MV-4-11 (cell line): ENCODE data around the gene GPR39.
A peak's percentile ranks its signal among the peaks of the same experiment; 100 is the strongest.
"Not testable (repeated sequence)": the region's sequence is repeated elsewhere in the genome, so short reads cannot be mapped to it uniquely, and the experiment has no call there.

Source experiments
- DNase-seq: peaks from one replicate; lab custom pipeline; 2025; lab: John Stamatoyannopoulos, UW

The GPR39 gene

DNA sequence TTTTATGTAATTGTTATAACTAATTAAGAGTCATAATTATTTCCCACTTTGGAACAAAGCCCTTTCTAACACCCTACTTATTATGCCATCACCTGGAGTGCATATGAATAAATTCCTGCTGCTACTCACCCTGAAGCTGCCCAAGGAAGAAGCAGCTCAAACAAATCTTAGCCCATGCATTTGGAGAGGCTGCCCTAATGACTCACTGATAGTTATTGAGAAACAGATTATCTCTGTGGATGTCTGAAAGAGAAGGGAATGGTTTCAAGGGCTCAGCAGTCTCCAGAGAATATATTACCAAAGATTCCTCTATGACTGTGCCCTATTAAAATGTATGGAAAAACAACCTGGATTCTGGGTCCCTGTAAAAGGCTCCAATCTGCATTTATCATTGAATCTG is 81.0 kb downstream of the GPR39 start:
- DNase-seq: no peak

DNA sequence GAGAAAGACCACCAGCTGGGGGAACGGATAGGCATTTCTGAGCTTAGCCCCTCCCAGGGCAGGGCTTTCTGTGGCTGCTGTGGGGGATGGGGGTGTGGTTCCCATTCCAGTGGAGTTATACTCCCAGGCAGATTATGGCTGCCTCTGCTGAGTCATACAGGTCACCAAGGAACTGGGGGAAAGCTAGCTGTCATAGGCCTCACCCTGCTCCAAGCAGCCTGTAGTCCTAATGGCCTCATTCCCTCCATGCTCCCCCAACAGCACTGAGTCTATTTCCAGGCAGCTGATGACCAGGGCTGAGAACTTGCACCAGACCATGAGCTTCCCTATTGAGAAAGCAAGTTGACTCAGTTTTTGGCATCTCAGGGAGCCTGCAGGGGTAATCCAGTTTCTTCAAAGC is 87.1 kb downstream of the GPR39 start:
- DNase-seq: no peak

DNA sequence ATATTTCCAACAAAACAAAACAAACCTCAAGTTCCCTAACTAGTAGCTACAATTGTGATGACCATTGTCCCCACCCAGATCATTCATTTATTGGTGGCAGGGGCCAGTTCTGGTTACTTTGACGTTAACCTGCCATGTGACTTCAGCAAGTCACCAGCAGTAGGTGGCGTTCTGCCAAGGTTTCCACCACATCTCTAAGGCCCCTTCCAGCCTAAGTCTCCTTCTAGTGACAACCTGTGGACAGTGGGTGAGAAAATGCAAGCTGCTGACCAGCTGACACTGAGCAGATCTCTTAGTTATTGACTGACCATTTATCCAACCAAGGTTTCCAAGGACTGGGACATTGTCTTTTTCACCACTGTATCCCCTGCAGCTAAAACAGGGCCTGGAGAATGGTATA is 98.4 kb downstream of the GPR39 start:
- DNase-seq: no peak

DNA sequence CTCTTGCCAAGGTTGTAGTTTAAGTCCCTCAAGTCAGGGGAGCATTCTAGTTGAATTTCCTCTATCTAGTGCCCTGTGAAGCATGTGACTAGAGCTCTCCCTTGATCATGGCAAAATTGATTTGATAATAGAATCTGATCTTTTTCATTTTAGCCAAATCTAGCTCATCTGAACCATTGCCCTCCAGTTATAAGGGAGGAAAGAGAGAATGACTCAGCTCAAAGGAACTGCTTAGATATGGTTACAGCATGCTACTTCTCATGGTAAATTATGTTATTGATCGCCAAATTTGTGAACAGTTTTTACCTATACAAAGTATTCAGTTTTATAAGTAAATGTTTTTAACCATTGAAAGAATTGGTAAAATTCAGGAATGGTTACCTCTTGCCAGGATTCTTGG is 100.8 kb downstream of the GPR39 start:
- DNase-seq: no peak

DNA sequence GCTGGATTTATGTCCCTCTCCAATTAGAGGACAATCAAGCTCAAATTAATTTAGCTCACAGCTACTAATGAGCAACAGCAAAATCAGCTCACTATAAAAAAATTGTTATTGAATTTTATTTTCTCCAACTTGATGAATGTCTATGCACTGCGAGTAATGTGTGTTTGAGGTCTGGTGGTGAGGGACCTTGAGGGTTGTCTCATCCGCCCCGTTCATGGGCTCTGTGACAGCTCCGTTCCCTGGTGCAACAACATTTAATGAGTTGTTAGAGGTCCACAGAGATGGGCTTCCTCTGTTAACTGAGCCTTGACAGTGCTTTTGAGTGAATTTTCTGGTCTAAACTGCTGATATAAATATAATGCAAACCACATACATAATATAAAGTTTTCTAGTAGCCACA is 101.7 kb downstream of the GPR39 start:
- DNase-seq: no peak

DNA sequence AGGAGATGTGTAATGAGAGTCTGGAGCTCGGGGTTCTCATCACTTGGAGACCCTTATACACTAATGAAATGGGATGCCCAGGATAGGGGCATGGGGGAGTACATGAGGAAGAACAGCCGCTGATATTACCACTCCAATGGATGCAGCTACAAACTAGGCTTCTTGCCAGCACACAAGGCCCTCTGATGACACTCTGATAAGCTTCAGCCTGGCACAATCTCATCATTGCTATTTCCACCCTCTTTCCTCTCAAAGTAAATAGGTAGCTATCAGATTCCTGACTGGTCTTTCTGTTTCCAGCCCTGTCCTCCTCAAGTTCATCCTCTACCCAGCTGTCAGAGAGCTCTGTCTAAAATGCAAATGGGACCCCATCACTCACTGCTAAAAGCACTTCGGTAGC is 103.0 kb downstream of the GPR39 start:
- DNase-seq: no peak

DNA sequence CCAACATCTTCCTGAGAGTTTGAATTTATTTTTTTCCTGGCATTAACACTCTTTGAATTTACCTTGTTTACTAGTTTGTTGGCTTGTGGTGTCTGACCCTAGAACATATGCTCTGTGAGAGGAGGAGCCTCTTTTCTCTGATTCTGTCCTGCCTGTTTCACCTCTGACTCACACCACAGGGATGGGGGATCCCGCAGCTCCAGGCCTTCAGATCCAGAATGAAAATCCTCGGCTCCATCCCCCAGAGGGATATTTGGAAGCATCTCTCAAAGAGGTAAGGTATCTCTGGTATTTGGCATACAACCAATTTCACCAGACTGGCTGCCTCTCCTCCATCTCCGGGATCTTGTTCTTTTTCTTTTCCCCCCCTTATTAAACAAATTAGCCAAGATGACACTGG is 104.7 kb downstream of the GPR39 start:
- no peak for DNase-seq

DNA sequence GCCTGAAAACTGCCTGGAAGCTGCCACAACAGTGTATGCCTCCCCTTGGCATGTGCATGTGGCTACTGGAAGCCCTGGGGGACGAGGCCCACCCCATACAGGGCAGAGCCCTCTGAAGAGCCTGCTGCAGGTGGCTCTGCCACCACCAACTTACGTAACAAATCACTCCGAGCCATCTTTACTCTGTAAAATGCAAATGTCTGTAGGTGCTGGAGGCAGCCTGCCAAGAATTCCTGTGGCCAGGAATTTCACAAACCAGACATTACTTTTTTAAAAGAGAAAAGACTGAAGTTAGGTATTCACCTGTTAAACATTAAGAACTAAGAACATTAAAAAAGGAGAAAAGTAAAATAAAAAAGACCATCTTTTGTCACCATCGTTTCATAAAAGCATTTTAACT is 106.3 kb downstream of the GPR39 start:
- no peak for DNase-seq

DNA sequence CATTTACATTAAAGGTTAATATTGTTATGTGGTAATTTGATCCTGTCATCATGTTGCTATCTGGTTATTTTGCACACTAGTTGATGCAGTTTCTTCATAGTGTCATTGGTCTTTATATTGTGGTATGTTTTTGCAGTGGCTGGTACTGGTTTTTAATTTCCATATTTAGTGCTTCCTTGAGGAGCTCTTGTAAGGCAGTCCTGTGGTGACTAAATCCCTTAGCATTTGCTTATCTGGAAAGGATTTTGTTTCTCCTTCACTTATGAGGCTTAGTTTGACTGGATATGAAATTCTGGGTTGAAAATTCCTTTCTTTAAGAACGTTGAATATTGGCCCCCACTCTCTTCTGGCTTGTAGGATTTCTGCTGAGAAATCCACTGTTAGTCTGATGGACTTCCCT is 120.5 kb downstream of the GPR39 start:
- not testable (repeated sequence) for DNase-seq

DNA sequence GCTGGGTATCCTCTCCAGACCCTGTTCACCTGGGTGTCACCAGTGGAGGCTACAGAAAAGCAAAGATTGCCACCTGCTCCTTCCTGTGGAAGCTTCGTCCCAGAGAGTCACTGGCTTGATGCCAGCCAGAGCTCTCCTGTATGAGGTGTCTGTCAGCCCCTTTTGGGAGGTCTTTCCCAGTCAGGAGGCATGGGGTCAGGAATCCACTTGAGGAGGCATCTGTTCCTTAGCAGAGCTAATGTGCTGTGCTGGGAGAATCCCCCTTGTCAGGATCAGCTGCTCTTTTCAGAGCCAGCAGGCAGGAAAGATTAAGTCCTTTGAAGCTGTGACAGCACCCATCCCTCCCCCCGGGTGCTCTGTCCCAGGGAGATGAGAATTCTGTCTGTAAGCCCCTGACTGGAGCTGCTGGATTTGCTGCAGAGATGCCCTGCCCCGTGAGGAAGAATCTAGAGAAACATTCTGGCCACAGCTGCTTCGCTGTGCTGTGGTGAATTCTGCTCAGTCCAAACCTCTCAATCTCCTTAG is 121.8 kb downstream of the GPR39 start:
- DNase-seq: no peak

DNA sequence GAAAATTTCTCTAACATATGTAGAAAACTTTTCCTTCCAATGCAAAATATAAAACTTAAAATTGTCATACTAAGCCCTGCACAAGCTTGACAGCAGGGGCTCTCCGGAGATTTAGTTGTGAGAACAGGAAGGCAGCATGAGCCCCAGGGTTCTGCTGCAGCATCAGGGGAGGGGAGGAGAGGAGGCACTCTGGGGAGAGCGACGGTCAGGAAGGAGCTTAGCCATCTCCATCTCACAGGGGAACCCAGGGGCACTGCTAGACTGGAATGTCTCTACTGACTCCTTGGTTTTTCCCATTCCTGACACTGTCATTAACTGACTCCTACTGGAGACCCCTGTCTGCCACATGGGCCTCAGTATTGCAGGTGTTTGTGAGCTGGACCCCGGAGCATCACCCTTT is 123.6 kb downstream of the GPR39 start:
- no peak for DNase-seq

DNA sequence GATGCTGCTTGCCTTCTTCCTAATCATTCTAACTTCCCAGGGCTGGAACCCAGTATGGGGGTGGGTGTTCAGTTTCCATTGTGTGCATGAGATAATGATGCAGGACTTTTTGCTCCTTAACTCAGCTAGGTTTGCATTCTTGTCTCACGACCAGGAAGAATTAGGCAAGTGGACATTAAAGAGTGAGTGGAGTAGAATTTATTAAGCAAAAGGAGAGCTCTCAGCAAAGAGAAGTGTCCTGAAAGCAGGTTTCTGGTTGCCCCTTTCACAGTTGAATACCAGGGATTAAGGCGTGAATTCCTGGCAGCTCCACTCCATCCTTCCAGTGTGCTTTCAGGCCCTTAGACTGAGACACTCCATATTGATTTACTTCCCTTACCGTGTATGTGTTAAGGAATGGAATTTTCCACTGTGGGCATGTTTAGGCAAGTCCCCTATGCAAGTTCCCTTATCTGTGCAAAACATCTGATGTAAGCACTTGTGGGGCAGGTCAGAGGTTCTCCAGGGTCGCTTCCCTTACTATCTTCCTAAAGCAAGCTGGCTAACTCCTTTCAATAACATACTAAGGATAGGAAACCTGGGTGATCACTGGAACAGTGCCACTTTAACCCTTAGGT is 126.5 kb downstream of the GPR39 start:
- DNase-seq: peak; percentile 69

DNA sequence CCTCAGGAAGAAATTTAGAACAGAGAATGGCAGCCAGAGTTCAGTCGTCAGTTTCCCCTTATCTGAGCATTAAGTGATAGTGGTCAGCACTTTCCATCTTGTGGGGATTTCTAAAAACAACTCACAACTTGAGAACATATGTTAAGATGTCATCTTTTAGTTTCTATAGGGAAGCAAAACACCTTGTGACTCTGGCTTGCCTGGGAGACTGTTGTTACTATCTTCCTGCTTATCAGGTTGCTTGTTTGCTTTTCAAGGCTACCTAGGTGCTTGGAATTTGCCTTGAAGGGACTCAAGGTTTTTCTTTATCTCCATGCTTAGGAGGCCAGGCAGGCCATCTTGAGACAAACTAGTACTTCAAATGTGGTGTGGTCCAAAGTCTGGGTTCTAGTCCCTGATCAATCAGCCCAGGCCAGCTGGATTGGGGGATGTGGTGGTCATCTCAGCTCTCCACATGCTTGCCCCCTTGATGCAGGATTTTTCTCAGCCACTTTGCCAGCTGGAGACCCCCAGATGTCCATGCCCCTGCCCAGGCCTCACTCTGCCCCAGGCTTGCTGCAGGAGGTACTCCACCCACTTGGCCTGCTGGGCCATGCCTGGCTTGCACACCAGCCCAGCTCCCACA is 127.5 kb downstream of the GPR39 start:
- DNase-seq: peak; percentile 33

DNA sequence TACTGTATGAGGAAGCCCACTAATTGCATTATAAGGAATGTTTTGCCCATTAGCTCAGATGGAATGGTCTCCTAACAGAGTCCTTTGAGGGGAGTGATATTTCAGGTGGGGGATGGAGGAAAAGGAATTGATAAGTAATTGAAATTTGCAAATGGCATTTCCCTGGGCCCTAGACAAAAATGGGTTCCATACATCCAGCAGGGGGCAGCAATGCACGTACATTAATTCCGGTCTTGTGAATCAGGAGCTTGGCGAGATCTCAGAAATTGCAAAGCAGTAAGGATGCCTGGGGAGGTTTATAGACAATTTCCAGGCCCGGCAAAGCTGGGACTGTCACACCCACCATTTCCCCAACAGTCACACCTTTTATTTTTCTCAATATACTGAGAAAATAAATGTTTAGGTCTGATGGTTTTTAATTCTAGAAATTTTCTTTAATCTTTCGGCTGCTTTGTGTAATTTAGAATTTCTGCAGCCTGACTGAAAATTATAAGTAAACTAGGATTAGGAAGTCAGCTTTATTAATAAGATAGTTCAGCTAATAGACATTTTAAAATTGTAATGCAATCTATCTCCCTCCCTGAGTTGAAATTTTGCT is 130.6 kb downstream of the GPR39 start:
- peak; percentile 71 for DNase-seq

DNA sequence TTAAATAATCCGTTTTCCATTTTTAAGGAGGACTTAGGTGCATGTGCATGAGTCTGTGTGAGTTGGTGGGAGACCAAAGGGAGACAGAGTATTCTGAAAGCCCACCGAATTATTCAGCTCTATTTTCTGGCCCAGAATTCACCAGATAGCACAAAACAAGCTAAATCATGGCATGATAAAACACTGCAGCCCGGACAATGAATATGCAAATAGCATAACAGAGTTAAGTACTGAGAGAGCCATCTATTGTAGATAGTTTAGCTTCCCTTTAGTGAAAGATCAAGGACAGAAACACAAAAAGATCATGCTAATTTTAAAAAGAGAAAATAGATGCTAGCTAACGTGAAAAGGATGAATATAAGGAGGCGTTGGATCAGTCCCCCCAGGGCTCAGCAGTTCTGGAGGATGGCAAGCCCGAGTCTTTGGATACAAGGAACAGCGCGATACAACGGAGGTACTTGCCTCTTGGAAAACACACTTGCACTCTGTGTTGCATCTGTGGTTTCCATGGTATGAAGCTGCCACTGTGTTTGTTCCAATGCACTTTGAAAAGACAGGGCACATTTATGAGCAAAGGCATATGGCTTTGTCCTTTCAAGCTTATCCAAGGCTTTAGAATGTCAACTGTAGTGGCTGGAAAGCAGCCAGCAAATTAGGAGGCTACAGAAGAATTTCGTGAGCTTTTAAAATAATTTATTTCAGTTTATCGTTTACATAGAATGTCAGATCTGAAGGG is 133.5 kb downstream of the GPR39 start:
- DNase-seq: no peak

DNA sequence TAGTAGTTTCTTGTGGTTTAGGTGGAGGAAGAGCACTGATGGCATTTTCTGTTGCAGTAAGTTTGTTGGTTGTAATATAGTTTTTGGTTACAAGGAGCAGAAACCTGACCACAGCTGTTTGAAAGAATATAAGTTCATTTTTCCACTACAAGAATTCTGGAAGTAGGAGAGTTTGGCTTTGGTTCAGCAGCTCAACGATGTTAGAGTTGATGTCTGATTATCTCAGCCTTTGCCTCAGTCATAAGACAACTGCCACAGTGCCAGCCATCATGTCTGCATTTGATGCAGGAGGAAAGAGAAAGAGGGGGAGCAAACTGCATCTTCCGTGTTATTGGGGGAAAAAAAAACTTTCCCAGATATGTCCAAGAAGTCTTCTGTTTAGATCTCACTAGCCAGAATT is 134.3 kb downstream of the GPR39 start:
- no peak for DNase-seq

DNA sequence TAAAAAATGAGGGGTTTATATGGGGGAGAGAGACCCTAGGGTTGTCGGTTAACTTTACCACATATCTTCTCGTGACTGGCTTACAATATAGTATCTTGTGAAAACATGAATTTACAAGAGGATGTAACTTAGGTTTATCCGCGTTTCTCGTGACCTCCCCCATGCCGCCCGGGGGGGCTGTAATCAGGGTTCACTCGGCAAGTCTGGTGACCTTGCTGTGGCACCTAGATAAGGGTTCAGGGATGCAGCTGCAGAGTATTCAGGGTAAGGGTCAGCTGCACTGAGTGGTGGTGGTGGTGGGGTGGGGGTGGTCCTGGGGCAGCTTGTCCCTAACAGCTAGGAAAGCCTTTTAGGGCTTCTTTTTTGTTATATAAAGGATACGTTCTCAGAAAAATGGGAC is 141.1 kb downstream of the GPR39 start:
- DNase-seq: no peak

DNA sequence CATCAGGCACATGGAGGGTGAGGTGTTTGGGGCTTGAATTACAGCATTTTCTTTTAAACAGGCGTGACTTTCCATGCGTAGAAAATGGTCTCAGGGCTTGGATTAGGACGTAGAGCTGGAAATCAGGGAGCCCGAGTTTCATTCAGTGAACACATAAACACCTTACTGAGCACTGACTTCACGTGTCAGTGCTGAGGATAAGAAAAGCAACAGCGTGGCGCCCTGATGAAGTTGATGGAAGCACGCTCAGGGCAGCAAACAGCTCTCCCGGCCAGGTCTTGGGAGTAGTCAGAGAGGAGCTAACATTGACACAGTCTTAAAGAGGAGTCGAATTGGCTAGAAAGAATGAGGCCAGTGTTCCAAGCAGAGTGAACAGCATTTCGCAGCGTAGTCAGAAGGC is 142.7 kb downstream of the GPR39 start:
- no peak for DNase-seq

DNA sequence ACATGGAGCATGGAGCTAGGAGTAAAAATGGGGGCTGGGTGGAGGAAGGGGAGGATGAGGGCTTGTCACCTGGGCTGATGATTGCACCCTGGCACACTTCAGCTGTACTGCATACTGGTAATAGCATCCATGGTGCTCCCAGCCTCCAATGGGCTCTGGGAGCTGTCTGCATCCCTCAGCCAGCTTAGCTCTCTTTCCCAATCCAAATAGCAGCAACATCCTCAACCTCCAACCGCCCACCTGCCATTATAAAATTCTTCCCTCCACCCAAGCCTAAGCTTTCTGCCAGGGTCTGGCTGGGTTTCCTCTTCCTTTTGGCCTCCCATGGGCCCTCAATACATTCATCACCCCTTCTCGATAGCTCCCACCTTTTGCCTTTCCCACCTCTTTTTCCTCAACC is 143.3 kb downstream of the GPR39 start:
- no peak for DNase-seq

DNA sequence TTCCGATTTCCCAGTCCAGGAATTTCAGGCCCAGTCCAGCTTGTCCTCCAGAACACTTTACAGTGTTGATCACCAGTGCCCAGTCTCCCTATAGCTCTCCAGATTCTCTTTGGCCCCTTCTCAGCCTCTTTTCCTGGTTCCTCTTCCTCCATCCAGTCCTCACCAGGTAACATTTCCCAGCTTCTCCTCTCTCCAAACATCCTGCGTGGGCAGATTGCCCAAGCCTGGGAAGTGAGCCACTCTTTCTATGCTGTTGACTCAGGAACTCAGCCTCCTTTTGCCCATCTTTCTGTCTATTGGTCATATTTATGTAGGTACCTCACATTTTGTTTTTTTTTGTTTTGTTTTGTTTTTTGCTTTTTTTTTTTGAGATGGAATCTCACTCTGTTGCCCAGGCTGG is 144.0 kb downstream of the GPR39 start:
- no peak for DNase-seq

DNA sequence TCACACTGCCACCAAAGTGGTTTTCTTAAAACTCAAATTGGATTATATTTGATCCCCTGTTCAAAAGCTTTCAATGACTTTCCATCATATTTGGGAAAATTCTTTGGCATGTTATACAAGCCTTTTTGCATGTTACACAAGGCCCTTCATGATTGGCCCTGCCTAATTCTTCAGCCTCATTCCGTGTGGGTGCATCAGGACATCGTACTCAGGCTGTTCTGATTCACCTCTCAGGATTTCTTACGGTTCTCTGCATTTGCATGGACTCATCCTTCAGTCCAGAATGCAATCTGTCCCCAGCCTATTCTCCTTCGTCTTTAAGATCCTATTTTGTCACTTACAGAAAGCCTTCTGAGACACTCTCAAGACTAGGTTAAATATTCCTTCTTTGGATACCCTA is 145.6 kb downstream of the GPR39 start:
- DNase-seq: no peak

DNA sequence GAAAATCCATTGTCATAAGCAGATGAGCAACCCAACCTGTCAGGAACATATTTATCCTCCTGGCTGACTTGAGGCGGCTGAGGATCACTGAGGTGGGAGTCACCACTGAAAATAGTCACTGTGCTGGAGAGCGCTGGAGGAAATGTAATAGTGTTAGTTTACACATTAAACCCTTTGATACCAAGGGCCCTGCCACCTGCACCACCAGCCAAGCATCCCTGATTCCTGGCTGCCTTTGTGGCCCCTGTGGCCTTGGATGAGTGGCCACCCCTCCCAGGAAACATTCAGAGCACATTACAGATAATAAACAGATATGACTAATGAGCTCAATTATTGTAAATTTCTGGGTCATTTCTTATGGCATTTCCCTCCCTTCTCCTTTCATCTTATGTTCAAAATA is 147.5 kb downstream of the GPR39 start:
- no peak for DNase-seq

DNA sequence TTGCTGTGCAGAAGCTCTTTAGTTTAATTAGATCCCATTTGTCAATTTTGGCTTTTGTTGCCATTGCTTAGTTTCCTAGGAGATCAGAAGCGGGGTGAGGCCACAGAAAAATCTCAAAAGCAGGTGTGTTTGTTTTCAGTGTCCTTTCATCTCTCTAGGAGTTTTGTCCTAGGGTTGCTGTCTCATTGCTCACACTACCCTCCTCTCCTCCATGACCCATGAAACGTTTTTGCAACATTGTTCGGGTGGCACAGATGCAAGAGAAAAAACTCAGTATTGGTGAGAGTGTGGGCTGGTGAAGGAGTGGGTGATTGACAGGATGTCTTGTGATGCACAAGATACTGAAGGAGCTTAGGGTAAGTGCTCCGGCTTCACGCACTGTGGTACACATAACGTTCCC is 149.8 kb downstream of the GPR39 start:
- DNase-seq: no peak
